GM21576 (cell line): ENCODE results near the gene GAB3.
"Not testable (repeated sequence)": the region's sequence is repeated elsewhere in the genome, so short reads cannot be mapped to it uniquely, and the experiment has no call there.

ENCODE experiments used
- ATAC-seq: cut with Tn5 transposase; IDR thresholded peaks from one replicate; pipeline ENCODE4 v1.9.1; 2021; ENCODE audit warnings: mild to moderate bottlenecking, moderate library complexity; ENCODE audit not compliant: unreplicated experiment

The GAB3 gene

DNA sequence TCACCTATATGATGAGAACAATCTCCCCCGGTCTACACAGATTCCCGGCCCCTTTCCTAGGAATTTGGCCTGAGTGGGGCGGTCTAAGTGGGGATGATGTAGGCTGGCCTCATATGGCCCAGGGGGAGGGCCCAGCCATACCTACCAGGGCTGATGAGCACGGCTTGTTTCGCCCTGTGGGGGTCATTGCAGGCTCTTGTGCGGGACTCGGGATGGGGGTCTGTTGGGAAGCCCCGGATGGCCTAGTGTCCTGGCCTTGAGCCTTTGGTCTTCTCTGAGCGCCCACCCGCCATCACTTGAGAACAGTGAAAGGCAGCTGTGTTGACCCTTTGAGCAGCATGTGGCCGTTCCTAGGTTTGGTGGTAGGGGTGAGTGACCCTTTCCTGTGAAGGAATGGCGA lies 92.7 kb downstream of the GAB3 start:
- ATAC-seq = no peak

- ATAC-seq = no peak
These were observed 93.6 kb downstream of the GAB3 start for GRCh38 chrX:154657226-154657805.

- ATAC-seq = no peak
These were observed 95.1 kb downstream of the GAB3 start for GRCh38 chrX:154655786-154656185.

- no peak for ATAC-seq
These were observed 95.5 kb downstream of the GAB3 start for GRCh38 chrX:154655346-154655745.

- ATAC-seq = no peak
These were observed 96.0 kb downstream of the GAB3 start for GRCh38 chrX:154654925-154655324.

- no peak for ATAC-seq
These were observed 96.5 kb downstream of the GAB3 start for GRCh38 chrX:154654372-154654771.

- ATAC-seq = not testable (repeated sequence)
These were observed 97.5 kb downstream of the GAB3 start, which contains the start of gene CTAG2 for GRCh38 chrX:154653413-154653812. Gene CTAG2, minus strand, starts transcription at chrX:154653579. Its CDS starts 64 bp downstream, at chrX:154653515.

GRCh38 chrX:154653048-154653401 lies 97.9 kb downstream of the GAB3 start:
- ATAC-seq = no peak

DNA sequence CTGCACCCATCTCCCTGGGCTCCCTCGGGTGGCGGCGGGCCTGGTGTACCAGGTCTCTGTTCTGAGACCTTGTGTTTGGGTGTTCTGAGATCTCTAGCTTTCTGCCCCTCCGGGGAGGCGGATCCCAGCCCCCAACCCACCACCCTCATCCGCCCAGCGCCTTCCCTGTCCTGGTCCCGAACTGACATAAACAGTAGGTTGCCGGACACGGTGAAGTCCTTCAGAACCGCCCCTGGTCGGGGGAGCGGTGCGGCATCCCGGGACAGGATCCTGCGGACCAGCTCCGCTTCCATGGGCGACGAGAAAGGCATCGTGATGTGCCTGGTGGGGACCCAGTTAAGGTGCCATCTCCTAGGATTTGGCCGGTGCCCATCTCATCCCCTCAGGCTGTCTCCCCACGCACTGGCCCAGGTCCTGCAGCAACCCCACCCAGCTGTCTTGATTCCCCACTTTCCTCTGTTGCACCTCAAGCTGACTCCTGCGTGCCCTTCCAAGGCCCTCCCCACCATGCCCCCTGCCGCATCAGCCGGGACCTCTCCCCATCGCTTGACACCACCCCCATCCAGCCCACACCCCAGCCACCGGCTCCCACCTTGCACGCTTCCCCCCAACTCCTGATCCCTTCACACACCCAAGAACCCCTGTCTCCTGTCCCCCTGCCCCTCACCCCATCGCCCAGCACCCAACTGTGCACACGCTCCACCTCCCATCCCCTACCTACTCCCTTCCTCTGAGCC lies 98.4 kb downstream of the GAB3 start:
- ATAC-seq = no peak

GRCh38 chrX:154650221-154650510 lies 100.7 kb downstream of the GAB3 start:
- no peak for ATAC-seq

GRCh38 chrX:154649503-154650220 lies 101.2 kb downstream of the GAB3 start:
- no peak for ATAC-seq

GRCh38 chrX:154648931-154649330 lies 101.9 kb downstream of the GAB3 start:
- ATAC-seq = no peak

GRCh38 chrX:154645745-154646378 lies 105.0 kb downstream of the GAB3 start:
- ATAC-seq = not testable (repeated sequence)

DNA sequence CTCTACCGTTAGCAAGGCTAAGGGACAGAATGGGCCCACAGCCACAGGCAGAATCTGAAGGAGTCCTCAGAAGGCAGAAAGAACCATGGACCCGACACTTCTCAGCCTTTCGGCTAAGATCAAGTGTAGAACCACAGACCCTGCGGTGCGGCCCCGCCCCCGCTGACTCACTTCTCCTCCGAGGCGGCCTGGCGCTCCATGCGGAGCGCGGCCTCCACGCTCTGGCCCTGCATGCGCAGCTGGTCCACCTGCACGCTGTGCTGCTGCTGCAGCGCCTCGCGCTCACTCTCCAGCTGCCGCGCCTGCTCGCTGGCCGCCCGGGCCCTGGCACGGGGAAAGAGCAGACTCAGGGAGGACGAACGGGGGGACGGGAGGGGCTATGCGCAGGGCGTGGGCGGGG lies 107.2 kb downstream of the GAB3 start:
- not testable (repeated sequence) for ATAC-seq

- not testable (repeated sequence) for ATAC-seq
These were observed 109.1 kb downstream of the GAB3 start for GRCh38 chrX:154641740-154642139.

GRCh38 chrX:154633661-154634060 lies 117.2 kb downstream of the GAB3 start:
- ATAC-seq = not testable (repeated sequence)

- not testable (repeated sequence) for ATAC-seq
These were observed 119.9 kb downstream of the GAB3 start for GRCh38 chrX:154630949-154631348.

DNA sequence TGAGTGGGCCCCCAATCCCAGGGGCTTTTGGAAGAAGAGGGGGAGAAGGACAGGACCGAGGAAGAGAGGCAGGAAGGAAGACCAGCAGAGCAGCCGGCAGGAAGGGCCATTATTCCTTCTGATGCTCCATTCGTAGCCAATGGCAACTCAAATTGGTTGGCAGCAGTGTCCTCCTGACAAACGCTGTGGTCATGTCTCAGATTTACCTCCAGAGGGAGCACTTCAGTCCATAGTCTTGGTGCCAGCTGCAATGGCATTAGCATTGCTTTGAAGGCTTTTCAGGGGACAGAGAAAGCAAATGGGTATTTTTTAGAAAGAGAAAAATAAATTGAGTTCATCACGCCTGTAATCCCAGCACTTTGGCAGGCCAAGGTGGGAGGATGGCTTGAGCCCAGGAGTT lies 121.9 kb downstream of the GAB3 start:
- not testable (repeated sequence) for ATAC-seq
